CD4-positive, alpha-beta T cell treated with Interleukin-10 for 1 hour (primary cell): ENCODE measurements around the gene PRRG2.
"Not testable (repeated sequence)": the region's sequence is repeated elsewhere in the genome, so short reads cannot be mapped to it uniquely, and the experiment has no call there.

Experiments used
- DNase-seq: peaks from one replicate; pipeline ENCODE4 v3.0.0-alpha.2; 2020

The PRRG2 gene

DNA sequence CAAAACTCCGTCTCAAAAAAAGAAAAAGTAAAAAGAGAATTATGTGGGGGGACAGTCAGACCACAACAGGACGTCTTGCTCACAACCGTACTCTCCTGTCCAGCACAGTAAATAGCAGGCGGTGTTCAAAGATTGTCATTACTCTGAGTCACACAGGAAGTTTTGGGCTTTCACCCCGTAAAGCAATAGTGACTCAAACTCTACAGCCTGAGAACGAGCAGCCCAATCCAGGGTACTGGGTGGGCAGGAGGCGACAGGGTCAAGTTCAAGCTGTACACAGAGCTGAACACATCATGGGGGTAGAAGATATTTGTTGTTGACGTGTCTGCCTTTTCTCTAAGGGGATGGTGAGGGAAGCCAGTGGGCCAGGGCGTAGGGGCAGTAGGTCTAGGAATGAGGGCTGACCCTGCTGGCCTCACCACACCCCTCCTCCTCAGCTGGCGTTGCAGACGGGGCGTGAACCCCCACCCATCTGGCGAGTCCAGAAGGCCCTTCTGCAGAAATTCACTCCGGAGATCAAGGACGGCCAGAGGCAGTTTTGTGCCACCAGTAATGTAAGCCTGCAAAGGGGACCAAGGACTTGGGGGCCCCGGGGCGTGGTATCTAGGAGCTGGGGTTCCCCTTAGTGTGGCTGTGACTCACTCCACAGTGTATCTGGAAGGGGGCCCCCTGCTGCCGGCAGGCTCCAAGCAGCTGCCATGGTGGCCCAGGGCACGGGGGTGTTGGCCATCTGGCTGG, 33.1 kb downstream of the PRRG2 start:
- DNase-seq: peak; percentile 15

DNA sequence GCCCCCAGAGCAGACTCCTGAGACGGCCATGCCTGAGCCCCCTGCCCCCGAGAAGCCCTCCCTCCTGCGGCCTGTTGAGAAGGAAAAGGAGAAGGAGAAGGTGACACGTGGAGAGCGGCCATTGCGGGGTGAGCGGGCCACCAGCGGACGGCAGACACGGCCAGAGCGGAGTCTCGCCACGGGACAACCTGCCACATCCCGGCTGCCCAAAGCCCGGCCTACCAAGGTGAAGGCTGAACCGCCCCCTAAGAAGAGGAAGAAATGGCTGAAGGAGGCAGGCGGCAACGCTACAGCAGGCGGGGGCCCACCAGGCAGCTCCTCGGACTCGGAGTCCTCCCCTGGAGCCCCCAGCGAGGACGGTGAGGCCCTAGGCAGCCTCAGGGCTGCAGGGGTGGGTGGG, 34.7 kb downstream of the PRRG2 start:
- no peak for DNase-seq

DNA sequence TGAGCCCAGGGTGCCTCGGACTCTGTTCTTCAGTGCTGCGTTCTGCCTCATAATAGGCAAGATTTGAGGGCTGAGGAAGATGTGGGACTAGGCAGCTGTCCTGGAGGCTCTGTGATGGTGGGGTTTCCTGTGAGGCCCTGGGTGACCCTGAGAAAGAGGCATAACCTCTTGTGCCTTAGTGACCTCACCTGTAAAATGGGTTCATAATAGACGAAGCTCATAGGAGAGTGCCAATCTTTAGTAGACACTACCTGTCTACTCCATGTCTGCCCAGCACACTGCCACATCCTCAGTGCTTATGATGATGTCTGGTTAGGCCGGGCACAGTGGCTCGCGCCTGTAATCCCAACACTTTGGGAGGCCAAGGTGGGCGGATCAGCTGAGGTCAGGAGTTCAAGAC, 35.4 kb downstream of the PRRG2 start:
- DNase-seq: no peak

DNA sequence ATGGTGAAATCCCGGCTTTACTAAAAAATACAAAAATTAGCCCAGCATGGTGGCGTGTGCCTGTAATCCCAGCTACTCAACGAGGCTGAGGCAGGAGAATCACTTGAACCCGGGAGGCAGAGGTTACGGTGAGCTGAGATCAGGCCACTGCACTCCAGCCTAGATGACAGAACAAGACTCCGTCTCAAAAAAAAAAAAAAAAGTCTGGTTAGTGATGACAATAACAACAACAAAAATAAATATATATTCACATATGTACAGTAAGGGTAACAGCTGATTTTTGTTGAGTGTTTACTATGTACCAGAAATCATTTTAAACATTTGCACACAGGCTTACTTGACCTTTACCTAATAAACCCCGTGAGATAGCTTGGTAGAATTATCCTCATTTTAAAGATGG, 35.8 kb downstream of the PRRG2 start:
- no peak for DNase-seq

DNA sequence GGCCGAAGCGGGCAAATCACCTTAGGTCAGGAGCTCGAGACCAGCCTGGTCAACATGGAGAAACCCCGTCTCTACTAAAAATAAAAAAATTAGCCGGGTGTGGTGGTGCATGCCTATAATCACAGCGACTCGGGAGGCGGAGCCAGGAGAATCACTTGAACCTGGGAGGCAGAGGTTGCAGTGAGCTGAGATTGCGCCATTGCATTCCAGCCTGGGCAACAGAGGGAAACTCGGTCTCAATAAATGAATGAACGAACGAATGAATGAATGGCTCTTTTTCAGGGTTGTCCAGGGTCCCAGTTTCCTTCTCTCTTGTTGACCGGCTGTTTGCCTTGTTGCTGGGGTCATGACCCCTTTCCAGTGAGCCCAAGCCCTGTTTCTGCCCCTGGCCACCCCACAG, 36.7 kb downstream of the PRRG2 start:
- not testable (repeated sequence) for DNase-seq

DNA sequence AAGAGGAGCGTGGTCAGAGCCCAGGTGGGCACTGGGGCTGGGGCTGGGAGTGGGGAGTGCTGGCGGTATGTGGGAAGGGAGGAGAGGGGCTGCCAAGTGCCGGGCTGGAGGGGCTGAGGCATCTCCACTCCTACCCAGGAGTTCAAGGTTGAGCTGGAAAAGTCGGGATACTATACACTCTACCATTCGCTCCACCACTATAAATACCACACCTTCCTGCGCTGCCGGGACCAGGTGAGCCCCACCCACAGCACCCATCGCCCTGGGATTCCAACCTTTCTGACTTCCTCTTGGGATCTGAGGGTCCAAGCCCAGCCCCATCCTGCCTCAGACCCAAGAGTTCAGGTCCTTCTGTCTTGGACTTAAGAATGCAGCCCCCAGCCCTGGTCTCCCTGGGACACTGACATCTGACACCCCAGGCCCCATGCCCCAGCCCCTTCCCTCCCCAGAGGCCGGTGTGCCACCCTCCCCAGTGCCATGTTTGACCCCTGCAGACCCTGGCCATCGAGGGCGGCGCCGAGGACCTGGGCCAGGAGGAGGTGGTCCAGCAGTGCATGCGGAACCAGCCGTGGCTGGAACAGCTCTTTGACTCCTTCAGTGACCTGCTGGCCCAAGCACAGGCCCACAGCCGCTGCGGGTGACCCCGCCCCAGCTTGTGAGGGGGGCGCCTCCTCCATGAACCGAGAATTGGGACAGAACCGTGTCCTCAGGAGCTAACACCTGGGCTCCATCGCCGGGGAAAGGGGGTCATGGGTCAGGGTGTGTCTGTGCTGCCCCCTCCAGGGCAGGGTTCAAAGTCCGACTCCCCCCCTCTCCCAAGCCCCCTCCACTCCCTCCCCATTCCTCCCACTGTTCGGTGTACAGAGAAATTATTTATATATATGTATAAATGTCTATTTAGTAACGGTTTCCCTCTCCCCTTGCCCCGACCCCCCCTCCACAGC, 44.1 kb downstream of the PRRG2 start:
- DNase-seq: no peak

DNA sequence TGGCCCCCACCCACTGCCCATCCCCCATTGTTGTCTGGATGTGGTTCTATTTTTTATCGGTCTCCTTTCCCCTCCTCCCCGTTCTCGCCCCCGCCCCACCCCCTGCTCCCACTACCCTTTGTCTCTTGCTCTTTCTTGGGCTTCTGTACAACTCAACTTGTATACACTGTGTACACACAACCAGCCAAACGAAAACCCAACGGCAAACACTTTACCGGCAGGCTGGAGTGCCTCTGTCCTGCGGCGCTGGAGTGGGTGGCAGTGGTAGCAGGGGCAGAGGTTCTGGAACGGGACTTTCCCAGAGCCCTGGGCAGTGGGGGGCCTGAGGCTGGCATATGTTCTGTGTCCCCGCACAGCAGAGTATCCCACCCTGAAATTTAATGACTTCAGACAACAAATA, 45.1 kb downstream of the PRRG2 start:
- DNase-seq: no peak

DNA sequence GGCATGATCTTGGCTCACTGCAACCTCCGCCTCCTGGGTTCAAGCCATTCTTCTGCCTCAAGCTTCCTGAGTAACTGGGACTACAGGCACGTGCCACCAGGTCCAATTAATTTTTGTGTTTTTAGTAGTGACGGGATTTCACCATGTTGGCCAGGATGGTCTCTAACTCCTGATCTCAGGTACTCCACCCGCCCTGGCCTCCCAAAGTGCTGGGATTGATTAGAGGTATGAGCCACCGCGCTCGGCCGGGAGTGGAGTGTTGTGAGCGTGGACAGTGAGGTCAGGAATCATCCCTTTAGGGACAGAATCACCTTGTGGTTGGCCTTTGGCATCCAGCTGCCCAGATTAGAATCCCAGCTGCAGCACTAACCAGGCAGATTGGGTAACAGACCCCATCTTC, 48.5 kb downstream of the PRRG2 start:
- DNase-seq: no peak

DNA sequence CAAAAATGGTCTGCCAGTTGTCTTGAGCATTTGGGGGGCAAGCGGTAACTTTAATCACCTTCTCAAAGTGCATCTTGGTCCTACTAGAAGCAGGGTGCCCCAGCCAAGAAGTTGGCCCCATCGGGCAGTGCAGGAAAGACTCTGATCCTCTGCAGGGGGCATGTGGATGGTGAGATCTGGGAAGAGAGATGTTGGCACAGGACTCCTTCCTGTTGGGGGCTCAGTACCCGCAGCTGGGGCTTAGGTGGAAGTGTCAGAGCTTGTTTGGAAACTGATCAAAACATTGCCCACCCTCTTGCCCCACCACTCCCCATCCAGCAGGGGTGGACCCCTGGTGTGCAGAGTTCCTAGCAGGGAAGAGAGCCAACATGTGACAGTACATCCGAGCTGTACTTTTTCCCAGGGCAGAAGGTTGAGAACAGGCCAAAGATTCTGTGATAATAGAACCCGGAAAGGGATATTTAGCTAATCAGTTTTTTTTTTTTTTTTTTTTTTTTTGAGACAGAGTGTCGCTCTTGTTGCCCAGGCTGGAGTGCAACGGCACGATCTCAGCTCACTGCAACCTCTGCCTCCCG, 50.0 kb downstream of the PRRG2 start:
- DNase-seq: no peak

DNA sequence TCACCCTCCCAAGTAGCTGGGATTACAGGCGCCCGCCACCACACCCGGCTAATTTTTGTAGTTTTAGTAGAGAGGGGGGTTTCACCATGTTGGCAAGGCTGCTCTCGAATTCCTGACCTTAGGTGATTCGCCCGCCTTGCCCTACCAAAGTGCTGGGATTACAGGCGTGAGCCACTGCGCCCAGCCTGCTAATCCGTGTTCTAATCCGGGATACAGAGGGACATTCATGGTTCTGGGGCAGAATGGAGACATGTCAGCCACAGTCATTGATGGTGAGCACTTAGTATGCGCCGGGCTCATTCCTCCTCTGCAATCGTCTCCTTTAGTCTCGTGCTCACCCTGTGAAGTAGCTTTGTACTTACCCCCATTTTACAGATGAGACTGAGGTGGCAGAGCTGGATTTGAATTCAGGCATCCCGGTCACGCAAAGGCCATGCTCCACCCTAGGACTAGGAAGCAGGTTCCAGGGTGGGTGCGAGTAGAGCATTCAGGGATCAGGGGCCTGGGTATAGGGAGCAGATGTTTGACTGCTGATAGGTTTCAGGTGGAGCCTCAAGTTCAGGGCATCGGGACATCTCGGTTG, 50.6 kb downstream of the PRRG2 start:
- DNase-seq: no peak

DNA sequence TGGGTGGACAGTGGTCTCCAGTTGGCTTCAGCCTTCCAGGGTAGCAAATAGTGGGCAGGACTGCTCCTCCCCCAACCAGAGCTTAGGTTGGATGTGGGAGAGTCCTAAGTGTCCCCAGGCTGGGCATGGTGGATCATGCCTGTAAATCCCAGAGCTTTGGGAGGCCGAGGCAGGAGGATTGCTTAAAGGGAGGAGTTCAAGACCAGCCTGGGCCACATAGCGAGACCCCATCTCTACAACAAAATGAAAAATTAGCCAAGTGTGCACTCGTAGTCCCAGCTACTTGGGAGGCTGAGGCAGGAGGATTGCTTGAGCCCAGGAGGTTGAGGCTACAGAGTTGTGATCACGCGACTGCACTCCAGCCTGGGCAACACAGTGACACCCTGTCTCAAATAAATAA, 51.5 kb downstream of the PRRG2 start:
- DNase-seq: no peak

DNA sequence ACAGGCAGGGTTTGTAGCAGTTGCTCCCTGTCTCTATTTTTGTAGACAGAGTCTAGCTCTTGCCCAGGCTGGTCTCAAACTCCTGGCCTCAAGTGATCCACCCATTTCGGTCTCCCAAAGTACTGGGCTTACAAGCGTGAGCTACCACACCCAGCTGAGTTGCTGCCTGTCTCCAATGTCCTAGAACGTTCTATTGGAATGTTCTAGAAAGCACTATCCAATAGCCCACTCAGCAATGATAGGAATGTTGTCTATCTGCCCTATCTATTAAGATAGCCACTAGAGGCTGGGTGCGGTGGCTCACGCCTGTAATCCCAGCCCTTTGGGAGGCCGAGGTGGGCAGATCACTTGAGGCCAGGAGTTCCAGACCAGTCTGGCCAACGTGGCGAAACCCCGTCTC, 52.2 kb downstream of the PRRG2 start:
- DNase-seq: not testable (repeated sequence)

DNA sequence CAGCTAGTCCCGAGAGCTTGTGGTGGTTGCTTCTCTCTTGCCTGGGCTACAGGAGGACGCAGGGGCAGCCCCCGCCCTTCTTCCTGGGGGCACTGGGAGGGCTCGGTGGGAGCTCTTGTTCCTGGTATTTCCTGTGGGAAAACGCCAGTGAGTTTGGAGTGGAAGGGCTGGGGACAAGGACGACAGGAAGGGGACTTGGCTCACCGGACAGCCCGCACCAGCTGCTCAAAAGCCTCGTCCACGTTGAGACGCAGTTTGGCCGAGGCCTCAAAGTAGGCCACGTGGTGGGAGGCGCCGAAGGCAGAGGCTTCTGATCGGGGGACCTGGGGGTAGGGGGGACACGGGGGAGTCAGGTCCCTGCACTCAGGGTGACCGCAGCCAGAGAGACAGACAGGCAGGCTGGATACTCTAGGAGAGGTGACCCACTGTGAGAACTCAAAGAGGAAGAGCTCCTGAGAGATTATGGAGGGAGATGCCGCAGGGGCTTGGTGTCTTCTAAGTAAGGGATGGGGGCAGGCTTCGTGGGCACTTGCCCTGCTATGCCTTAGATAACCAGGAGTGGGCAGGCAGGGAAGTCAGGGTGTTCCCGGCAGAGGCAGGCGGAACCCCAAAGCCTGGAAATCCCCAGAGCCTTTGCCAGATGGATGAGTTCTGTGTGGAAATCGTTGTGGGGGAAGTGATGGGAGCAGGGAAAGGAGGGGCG, 54.6 kb downstream of the PRRG2 start:
- DNase-seq: no peak

DNA sequence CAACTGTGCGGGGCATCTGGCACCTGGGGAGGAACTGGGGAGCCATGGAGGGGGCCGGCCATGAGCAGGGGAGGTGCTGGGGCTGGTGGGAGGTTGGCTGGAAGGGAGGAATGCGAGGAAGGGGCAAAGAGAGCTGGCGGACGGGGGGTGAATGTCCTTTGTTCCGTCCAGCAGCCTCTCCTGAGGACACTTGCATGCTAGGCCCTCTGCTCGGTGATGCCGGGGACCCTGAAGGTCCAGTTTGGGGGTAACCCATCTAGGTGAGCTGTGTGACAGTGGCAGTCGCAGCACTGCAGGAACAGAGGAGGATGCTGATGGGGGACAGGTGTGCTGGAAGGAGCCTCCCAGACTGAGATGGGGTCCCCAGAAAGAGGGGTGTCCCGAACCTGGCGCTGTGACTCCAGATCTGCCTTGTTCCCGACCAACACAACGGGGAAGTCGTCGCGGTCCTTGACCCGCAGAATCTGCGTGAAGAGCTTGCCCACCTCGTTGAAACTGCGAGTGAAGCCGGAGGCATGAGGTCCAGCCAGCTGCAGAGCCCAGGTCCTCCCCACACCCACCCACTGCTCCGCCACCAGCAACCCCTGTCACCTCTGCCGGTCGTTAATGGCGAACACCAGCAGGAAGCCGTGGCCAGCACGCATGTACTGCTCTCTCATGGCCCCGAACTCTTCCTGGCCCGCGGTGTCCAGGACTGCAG, 55.3 kb downstream of the PRRG2 start:
- no peak for DNase-seq

DNA sequence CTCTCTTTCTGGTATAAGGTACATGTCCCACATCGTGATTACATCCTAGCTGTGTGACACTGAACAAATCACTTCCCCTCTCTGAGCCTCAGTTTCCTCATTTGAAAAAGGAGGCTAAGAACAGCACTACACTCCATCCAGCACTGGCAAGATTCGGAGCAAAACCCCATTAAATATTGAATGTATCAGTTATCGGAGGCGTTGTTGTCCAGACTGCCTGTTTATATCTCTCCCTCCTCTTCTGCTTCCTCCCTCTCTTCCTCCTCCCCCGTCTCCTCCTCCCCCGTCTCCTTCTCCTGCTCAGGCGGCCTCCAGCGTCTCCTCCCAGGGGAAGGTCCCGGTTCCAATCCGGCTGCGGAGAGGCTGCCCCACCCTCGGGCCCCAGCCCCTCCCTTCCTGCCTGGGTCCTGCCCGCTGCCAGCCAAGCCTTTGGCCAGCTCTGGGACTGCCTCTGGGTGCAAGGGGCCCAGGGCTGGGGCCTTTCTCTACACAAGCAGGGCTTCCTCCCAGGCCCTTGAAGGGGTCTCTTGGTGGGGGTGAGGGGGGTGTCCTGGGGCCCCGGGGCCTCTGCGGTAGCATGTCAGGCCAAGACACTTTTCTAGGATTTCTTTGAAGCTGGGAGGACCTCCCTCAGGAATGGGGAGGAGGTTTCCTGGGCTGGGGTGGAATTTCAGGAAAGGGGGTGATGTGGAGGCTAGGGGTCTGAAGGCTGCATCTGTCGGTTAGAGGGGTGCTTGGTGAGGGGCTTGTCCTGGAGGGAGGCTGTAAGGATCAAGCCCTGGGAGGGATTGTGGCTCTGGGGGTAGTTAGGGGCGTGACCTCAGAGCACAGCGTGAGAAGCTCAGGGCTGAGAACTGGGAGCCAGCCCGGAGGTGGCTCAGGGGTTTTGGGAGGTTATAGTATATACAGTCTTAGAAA, 57.0 kb downstream of the PRRG2 start:
- DNase-seq: no peak

DNA sequence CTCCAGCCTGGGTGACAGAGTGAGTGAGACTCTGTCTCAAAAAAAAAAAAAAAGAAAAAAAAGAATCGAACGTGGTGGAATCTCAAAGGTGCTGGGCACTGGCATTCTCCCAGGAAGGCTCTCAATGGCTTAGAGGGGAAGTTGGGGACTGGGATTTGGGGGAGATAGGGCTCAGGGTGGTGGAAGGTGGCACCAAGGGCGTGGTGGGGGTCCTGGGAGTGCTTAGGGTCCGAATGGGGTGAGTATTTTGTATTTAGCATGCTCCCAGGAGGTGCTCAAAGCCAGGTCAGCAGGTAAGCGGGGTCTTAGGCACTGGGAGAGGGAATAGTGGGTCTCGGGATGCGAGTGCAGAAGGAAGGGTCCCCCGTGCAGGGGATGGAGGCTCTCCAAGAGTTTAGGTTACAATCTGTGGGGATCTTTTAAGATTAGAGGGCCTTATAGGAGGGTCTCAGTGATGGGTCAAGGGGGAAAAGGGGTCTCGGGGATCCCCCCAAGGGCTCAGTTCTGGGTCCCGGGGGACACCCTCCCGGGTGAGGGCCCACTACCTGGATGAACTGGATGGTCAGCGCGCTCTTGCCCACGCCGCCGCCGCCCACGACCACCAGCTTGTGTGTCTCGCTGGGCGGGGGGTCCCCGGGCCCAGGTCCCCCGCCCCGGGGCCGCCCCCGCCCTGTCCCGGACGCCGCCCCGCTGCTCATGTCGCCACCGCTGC, 58.4 kb downstream of the PRRG2 start:
- peak; percentile 13 for DNase-seq

DNA sequence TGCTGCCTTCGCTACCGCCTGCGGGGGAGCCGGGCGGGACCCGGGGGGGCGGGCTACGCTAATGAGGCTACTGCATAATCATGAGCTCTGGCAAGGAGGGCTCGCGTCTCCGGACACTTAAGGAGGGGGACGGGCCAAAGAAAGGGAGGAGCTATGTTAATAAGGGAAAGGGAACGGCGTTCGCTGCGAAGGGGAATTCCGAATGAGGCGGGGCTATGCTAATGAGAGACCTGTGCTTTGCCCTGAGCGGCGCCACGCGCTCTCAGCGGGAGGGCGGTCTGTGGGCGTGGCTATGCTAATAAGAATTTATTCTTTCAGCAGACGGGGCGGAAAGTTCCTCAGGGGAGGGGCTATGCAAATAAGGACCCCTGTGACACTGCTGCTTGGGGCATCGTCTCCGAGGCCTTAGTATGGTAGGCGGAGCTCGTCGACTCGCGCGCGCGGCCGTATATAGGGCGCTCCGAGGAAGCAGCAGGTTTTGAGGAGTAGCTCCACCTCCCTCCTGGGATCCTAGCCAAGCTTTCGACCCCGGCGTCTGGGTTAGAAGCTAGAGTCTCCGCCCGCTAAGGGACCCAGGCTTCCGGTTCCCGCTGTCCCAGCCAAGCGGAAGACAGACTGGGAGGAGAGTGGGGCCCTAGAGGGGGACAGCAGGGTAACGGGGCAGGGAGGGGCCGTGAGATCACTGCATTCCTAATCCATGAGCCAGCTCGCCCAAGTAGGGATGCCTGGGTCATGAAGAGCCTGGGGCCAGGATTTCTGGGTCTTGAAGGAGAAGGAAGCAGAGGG, 59.2 kb downstream of the PRRG2 start, which contains the start of gene RRAS:
RRAS (minus strand) TSS at position 31 of the 786 bp plus-strand sequence. CDS start 45 bp downstream, outside the sequence.
- DNase-seq: peak; percentile 100
